Caco-2 (cell line): Measurements from ENCODE around the gene RAB30. TPM values are rescaled to one million over a fixed set of nuclear protein-coding genes. Genes with fewer than 3 reads are reported as not detected.

Source experiments
- BruUV-seq: library from RNA; stranded (reverse); fragments of 400-500 nt; replicated peaks from 2 replicates; lab custom pipeline; 2021; lab: Mats Ljungman, UMichigan
- CTCF ChIA-PET: fragments of 300-600 bp; sonication (Branson Sonifier 250); formaldehyde crosslinking; loops from one replicate; lab custom pipeline; 2022; ENCODE audit warnings: antibody characterized with exemption; lab: Charles Lee
- POLR2A ChIA-PET: fragments of 300-600 bp; sonication (Branson Sonifier 250); formaldehyde crosslinking; loops from one replicate; lab custom pipeline; 2022; ENCODE audit warnings: antibody characterized with exemption; lab: Charles Lee
- DNase-seq, 2 experiments: peaks; one replicate each; pipeline versions ENCODE4 v3.0.0 to v3.0.0-alpha.2; 2020 to 2022
- H3K27me3 ChIP-seq: replicated peaks from 2 replicates; pipeline ENCODE4 v1.6.0; 2011; ENCODE audit warnings: low read length; ENCODE audit not compliant: control insufficient read depth, insufficient read depth
- H3K36me3 ChIP-seq: 2 replicates; pipeline ENCODE4 v1.5.1; 2011; ENCODE audit warnings: low read length; ENCODE audit not compliant: control insufficient read depth, insufficient read depth
- H3K4me1 ChIP-seq: fragments of 250-450 bp; sonication (Bioruptor Pico); 2 replicates; pipeline ENCODE4 v1.5.1; 2020; ENCODE audit warnings: mild to moderate bottlenecking
- H3K4me3 ChIP-seq: 2 replicates; pipeline ENCODE4 v1.5.1; 2011; ENCODE audit warnings: low read depth, mild to moderate bottlenecking, control low read depth, low read length
- H3K9me3 ChIP-seq: fragments of 250-450 bp; sonication (Bioruptor Pico); 2 replicates; pipeline ENCODE4 v1.5.1; 2020; ENCODE audit warnings: mild to moderate bottlenecking, moderate library complexity
- H3K27ac Mint-ChIP-seq: one replicate; pipeline ENCODE4 v1.8.0; 2022; ENCODE audit warnings: mixed read lengths; ENCODE audit not compliant: unreplicated experiment
- H3K27me3 Mint-ChIP-seq: one replicate; pipeline ENCODE4 v1.8.0; 2022; ENCODE audit warnings: mixed read lengths; ENCODE audit not compliant: insufficient read depth, unreplicated experiment
- H3K36me3 Mint-ChIP-seq: one replicate; pipeline ENCODE4 v1.8.0; 2022; ENCODE audit warnings: mild to moderate bottlenecking, mixed read lengths; ENCODE audit not compliant: insufficient read depth, unreplicated experiment
- H3K4me1 Mint-ChIP-seq: one replicate; pipeline ENCODE4 v1.8.0; 2022; ENCODE audit warnings: low read depth, mixed read lengths; ENCODE audit not compliant: unreplicated experiment
- H3K4me3 Mint-ChIP-seq: one replicate; pipeline ENCODE4 v1.8.0; 2022; ENCODE audit warnings: mild to moderate bottlenecking, moderate library complexity, mixed read lengths; ENCODE audit not compliant: unreplicated experiment
- H3K9me3 Mint-ChIP-seq: one replicate; pipeline ENCODE4 v1.8.0; 2022; ENCODE audit warnings: mixed read lengths; ENCODE audit not compliant: unreplicated experiment
- CTCF ChIP-seq, 2 experiments: fragments of 200-600 bp in 1 of 2; IDR thresholded peaks; 1 replicate in 1 of 2; 2 replicates in 1 of 2; pipeline versions ENCODE4 v1.5.1 to v1.8.0; 2011 to 2022; ENCODE audit warnings: antibody characterized with exemption in 1 of 2, control low read depth in 1 of 2, inconsistent platforms in 1 of 2, low read depth in 1 of 2, low read length in 1 of 2, mild to moderate bottlenecking in 1 of 2, moderate library complexity in 1 of 2; ENCODE audit not compliant: insufficient read depth in 1 of 2, severe bottlenecking in 1 of 2, unreplicated experiment in 1 of 2
- intact Hi-C: fragments of 100-400 bp; cut with micrococcal nuclease; formaldehyde crosslinking; loops from one replicate; pipeline ENCODE4 v1.10.0; 2022; ENCODE audit not compliant: unreplicated experiment
- total RNA-seq: library from RNA; stranded (reverse); gene quantifications from 2 replicates; pipeline ENCODE4 v1.2.3, GENCODE V29; 2022

RAB30 gene
- total RNA-seq, 1 experiment from 2014 or later, result 13.5 TPM

GRCh38 chr11:83019888-83020579 lies 51.7 kb downstream of the RAB30 start:
- Mint-ChIP-seq H3K27ac (no peak overlapping the region), H3K9me3 (no peaks in the 10 kb centered on the region), H3K27me3 (no peaks in the 10 kb centered on the region), H3K4me1 (peaks cover 13% of the 10 kb centered on the region), H3K36me3 (no peaks in the 10 kb centered on the region), H3K4me3 (no peak overlapping the region)
- Histone ChIP-seq H3K27me3 (no peaks in the 10 kb centered on the region), H3K9me3 (peaks cover 4% of the 10 kb centered on the region), H3K36me3 (0 out of 2 replicates have a peak, but pooled peaks cover 2% of the 10 kb centered on the region), H3K4me1 (peaks cover 13% of the 10 kb centered on the region), H3K4me3 (no peak overlapping the region)
- ChIA-PET POLR2A (no interaction called here), CTCF (interaction anchor here (0.6 kb wide), 1 partner anchor 802 kb away, joined by 3 read pairs; no protein-coding TSS in a partner anchor)
- DNase-seq, result no peak
- TF ChIP-seq CTCF (IDR thresholded peaks at IDR 0.05; ENCODE audit: insufficient read depth in 1 of 2, low read depth in 1 of 2, low read length in 1 of 2, severe bottlenecking in 1 of 2, unreplicated experiment in 1 of 2), result no peak
- no TSS peak for BruUV-seq
- intact Hi-C loops, result no loop called here

GRCh38 chr11:83014951-83015350 lies 56.7 kb downstream of the RAB30 start:
- no peaks in the 10 kb centered on the region for H3K36me3 Mint-ChIP-seq
- no peak overlapping the region for H3K4me3 ChIP-seq
- CTCF ChIA-PET, result no interaction called here
- no peaks in the 10 kb centered on the region for H3K27me3 ChIP-seq
- no peak overlapping the region for H3K27ac Mint-ChIP-seq
- no peak for TF ChIP-seq CTCF (IDR thresholded peaks at IDR 0.05; ENCODE audit: insufficient read depth in 1 of 2, low read depth in 1 of 2, low read length in 1 of 2, severe bottlenecking in 1 of 2, unreplicated experiment in 1 of 2)
- no peak for DNase-seq
- H3K9me3 ChIP-seq, result no peaks in the 10 kb centered on the region; the same call in 1 of the 2 replicates
- intact Hi-C loops, result no loop called here
- H3K4me3 Mint-ChIP-seq, result no peak overlapping the region
- H3K36me3 ChIP-seq, result no peaks in the 10 kb centered on the region
- peaks cover under 1% of the 10 kb centered on the region; the same call in 1 of the 2 replicates for H3K4me1 ChIP-seq
- H3K4me1 Mint-ChIP-seq, result no peaks in the 10 kb centered on the region
- H3K9me3 Mint-ChIP-seq, result no peaks in the 10 kb centered on the region
- POLR2A ChIA-PET, result interaction anchor here (0.5 kb wide), 1 partner anchor 703 kb away, joined by 7 read pairs; no protein-coding TSS in a partner anchor
- H3K27me3 Mint-ChIP-seq, result no peaks in the 10 kb centered on the region
- no TSS peak for BruUV-seq

GRCh38 chr11:83012168-83013067 lies 59.3 kb downstream of the RAB30 start:
- Histone ChIP-seq H3K36me3 (no peaks in the 10 kb centered on the region), H3K4me3 (no peak overlapping the region), H3K9me3 (no peaks in the 10 kb centered on the region), H3K27me3 (no peaks in the 10 kb centered on the region), H3K4me1 (peaks cover 18% of the 10 kb centered on the region)
- no TSS peak for BruUV-seq
- H3K27ac Mint-ChIP-seq, result no peak overlapping the region
- CTCF ChIA-PET, result no interaction called here
- POLR2A ChIA-PET, result no interaction called here
- no peaks in the 10 kb centered on the region for H3K36me3 Mint-ChIP-seq
- no peak for DNase-seq
- H3K9me3 Mint-ChIP-seq, result no peaks in the 10 kb centered on the region
- intact Hi-C loops, result no loop called here
- H3K27me3 Mint-ChIP-seq, result no peaks in the 10 kb centered on the region
- no peak overlapping the region for H3K4me3 Mint-ChIP-seq
- peaks cover 15% of the 10 kb centered on the region for H3K4me1 Mint-ChIP-seq
- TF ChIP-seq CTCF (IDR thresholded peaks at IDR 0.05; ENCODE audit: insufficient read depth in 1 of 2, low read depth in 1 of 2, low read length in 1 of 2, severe bottlenecking in 1 of 2, unreplicated experiment in 1 of 2), result no peak
